Glutamatergic neuron (in vitro differentiated cells): ENCODE data around the gene TFF2. TPM values are rescaled to one million over a fixed set of nuclear protein-coding genes. Genes with fewer than 3 reads are reported as not detected.

ENCODE experiments used
- DNase-seq: peaks from one replicate; pipeline ENCODE4 v3.0.0; 2022
- H3K27ac Mint-ChIP-seq: one replicate; pipeline ENCODE4 v1.8.0; 2020; ENCODE audit warnings: mild to moderate bottlenecking, mixed read lengths, inconsistent platforms; ENCODE audit not compliant: unreplicated experiment
- H3K27me3 Mint-ChIP-seq: one replicate; pipeline ENCODE4 v1.8.0; 2020; ENCODE audit warnings: mild to moderate bottlenecking, moderate library complexity, mixed read lengths, inconsistent platforms; ENCODE audit not compliant: unreplicated experiment
- H3K36me3 Mint-ChIP-seq: one replicate; pipeline ENCODE4 v1.8.0; 2020; ENCODE audit warnings: mild to moderate bottlenecking, mixed read lengths, inconsistent platforms; ENCODE audit not compliant: unreplicated experiment
- H3K4me1 Mint-ChIP-seq: one replicate; pipeline ENCODE4 v1.8.0; 2020; ENCODE audit warnings: mild to moderate bottlenecking, low read depth, mixed read lengths, inconsistent platforms; ENCODE audit not compliant: unreplicated experiment
- H3K4me3 Mint-ChIP-seq: one replicate; pipeline ENCODE4 v1.8.0; 2020; ENCODE audit warnings: mild to moderate bottlenecking, mixed read lengths, inconsistent platforms; ENCODE audit not compliant: unreplicated experiment
- H3K9me3 Mint-ChIP-seq: one replicate; pipeline ENCODE4 v1.8.0; 2020; ENCODE audit warnings: mild to moderate bottlenecking, moderate library complexity, mixed read lengths, inconsistent platforms; ENCODE audit not compliant: unreplicated experiment
- CTCF ChIP-seq: fragments of 200-600 bp; sonication (generic); IDR thresholded peaks from one replicate; pipeline ENCODE4 v1.5.0; 2021; ENCODE audit not compliant: partially characterized antibody, unreplicated experiment
- total RNA-seq: library from RNA; stranded (reverse); fragmentation: NEBNext Ultra II Directional; extraction: Animal tissue kit (Norgen Biotek cat#: 25700); gene quantifications from one replicate; pipeline ENCODE4 v1.2.1, GENCODE V29; 2021; ENCODE audit not compliant: unreplicated experiment

TFF2 gene
- total RNA-seq, 1 donor from 2014 or later, result not detected

- Mint-ChIP-seq H3K27me3 (peaks cover 7% of the 10 kb centered on the region), H3K27ac (no peak overlapping the region), H3K4me3 (no peak overlapping the region), H3K9me3 (peaks cover 9% of the 10 kb centered on the region), H3K4me1 (peaks cover 23% of the 10 kb centered on the region), H3K36me3 (peaks cover 38% of the 10 kb centered on the region)
- no peak for TF ChIP-seq CTCF
- DNase-seq, result no peak
Observed at GRCh38 chr21:42358937-42359336, 8.1 kb upstream of the TFF2 start.

- no peak overlapping the region for H3K4me3 Mint-ChIP-seq
- H3K27ac Mint-ChIP-seq, result no peak overlapping the region
- no peak for TF ChIP-seq CTCF
- peaks cover 8% of the 10 kb centered on the region for H3K27me3 Mint-ChIP-seq
- H3K9me3 Mint-ChIP-seq, result peaks cover 9% of the 10 kb centered on the region
- no peak for DNase-seq
- H3K4me1 Mint-ChIP-seq, result peaks cover 22% of the 10 kb centered on the region
- H3K36me3 Mint-ChIP-seq, result peaks cover 44% of the 10 kb centered on the region
Observed at GRCh38 chr21:42358261-42358660, 7.5 kb upstream of the TFF2 start.

- peaks cover 9% of the 10 kb centered on the region for H3K9me3 Mint-ChIP-seq
- peaks cover 8% of the 10 kb centered on the region for H3K27me3 Mint-ChIP-seq
- H3K4me3 Mint-ChIP-seq, result no peak overlapping the region
- no peak for TF ChIP-seq CTCF
- H3K36me3 Mint-ChIP-seq, result peaks cover 49% of the 10 kb centered on the region
- H3K27ac Mint-ChIP-seq, result no peak overlapping the region
- no peak for DNase-seq
- peaks cover 19% of the 10 kb centered on the region for H3K4me1 Mint-ChIP-seq
Observed at GRCh38 chr21:42357307-42357706, 6.5 kb upstream of the TFF2 start.

GRCh38 chr21:42356650-42357049 is 5.9 kb upstream of the TFF2 start:
- Mint-ChIP-seq H3K27ac (no peak overlapping the region), H3K9me3 (peaks cover 10% of the 10 kb centered on the region), H3K4me1 (peaks cover 12% of the 10 kb centered on the region), H3K27me3 (peaks cover 6% of the 10 kb centered on the region), H3K4me3 (no peak overlapping the region), H3K36me3 (peaks cover 49% of the 10 kb centered on the region)
- no peak for DNase-seq
- TF ChIP-seq CTCF, result no peak

GRCh38 chr21:42356046-42356445 is 5.3 kb upstream of the TFF2 start:
- no peak overlapping the region for H3K4me3 Mint-ChIP-seq
- TF ChIP-seq CTCF, result no peak
- H3K4me1 Mint-ChIP-seq, result peaks cover 6% of the 10 kb centered on the region
- no peak for DNase-seq
- H3K9me3 Mint-ChIP-seq, result peaks cover 7% of the 10 kb centered on the region
- no peak overlapping the region for H3K27ac Mint-ChIP-seq
- H3K36me3 Mint-ChIP-seq, result peaks cover 49% of the 10 kb centered on the region
- H3K27me3 Mint-ChIP-seq, result peaks cover 6% of the 10 kb centered on the region
